Measurements from ENCODE around the gene ZCCHC9.
"Not testable (repeated sequence)": the region's sequence is repeated elsewhere in the genome, so short reads cannot be mapped to it uniquely, and the experiment has no call there.

The ZCCHC9 gene, protein sequence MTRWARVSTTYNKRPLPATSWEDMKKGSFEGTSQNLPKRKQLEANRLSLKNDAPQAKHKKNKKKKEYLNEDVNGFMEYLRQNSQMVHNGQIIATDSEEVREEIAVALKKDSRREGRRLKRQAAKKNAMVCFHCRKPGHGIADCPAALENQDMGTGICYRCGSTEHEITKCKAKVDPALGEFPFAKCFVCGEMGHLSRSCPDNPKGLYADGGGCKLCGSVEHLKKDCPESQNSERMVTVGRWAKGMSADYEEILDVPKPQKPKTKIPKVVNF

DNA sequence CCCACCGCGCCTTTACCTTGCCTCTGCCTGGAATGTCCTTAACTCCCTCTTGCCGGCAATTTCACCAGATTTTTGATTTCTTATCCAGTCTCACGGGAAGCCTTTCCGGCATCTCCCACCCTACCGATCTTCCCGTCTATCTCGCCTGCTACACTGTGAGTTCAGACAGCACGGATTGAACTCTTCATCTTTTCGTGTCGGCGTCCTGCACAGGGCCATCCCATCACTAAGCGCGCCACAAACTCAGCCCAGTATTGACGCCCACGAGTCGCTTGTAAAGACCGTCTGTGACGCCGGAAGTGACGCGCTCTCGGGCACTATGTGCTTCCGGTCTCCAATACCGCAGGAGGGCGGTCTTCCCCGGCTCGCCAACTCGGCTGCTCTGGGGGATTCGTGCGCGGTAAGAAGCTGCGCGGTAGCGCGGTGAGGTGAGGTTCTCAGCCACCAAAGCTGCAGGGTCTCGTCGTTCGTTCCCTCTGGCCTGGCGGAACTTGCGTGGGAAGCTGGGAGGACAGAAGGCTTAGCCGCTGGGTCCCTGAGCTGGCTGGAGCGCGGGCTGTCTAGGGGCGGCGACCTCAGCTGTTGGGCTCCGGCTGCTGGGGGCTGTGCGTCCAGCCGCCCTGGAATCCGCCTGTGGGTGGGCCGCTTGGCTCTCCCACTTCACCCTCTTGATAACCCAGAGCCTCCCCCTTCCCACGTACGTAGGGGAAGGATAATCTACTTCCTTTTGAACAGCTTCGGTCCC is at the start of gene ZCCHC9:
Gene ZCCHC9 (plus strand): TSS at position 317 of the 745 bp plus-strand sequence. CDS start 3,171 bp downstream, outside the sequence.
- Histone ChIP-seq H3K36me3 (ENCODE audit: control insufficient read depth in 1 of 2, insufficient read depth in 2 of 2, low read length in 2 of 2) (peaks cover 0 to 7% of the 10 kb centered on the region in 2 donors), H3K4me3 (ENCODE audit: low read depth in 1 of 2, low read length in 2 of 2) (peak within 1 kb of the TSS; percentile 89 to 91), H3K4me1 (ENCODE audit: control insufficient read depth in 1 of 2, insufficient read depth in 2 of 2, low read length in 2 of 2) (peaks cover 6 to 13% of the 10 kb centered on the region in 2 donors), H3K27me3 (ENCODE audit: low read depth, low read length) (no peaks in the 10 kb centered on the region), H3K27ac (ENCODE audit: low read length) (peak within 1 kb of the TSS; percentile 84), H3K9me3 (ENCODE audit: control insufficient read depth in 1 of 2, low read length in 2 of 2) (no peaks in the 10 kb centered on the region)

DNA sequence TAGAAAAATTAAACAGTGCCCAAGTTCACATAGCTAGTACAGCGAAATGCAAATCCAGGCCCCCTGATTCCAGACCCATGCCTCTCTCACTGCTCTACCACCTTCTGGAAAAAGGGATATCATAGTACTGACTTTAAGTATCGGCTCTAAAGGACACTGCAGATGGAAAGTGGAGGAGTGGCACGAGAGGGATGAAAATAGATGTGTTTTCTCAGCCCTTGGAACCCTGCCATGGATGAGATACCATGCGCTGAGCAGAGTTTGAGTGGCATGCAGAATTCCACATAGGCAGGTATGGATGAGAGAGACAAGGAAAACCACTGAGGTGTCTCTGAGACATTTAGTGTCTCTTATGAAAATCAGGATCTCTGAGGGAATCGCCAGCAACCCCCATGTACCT is 49.5 kb upstream of the ZCCHC9 start:
- Histone ChIP-seq H3K4me3 (ENCODE audit: low read depth in 1 of 2, low read length in 2 of 2) (no peak overlapping the region), H3K36me3 (ENCODE audit: control insufficient read depth in 1 of 2, insufficient read depth in 2 of 2, low read length in 2 of 2) (peaks cover 0 to 15% of the 10 kb centered on the region in 2 donors)

DNA sequence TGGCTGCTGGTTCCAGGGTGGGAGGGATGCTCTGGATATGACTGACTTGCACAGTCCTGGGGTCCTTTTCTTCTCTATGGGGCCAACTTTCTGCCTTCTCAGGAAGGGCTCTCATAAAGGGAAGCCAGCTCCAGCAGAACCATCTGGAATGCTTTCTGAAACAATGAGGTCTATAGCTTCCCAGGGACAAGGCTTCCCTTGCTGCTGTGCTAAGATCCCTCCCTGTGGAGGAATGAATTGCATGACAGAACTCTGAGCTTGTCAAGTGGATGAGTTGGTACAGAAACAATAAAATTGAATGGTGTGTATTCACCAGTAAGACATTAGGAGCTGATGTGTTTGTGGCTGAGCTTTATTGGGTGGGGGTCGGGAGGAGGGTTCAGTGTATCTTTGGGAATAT is 48.5 kb upstream of the ZCCHC9 start:
- H3K27ac ChIP-seq (ENCODE audit: low read length), result no peak overlapping the region
- H3K36me3 ChIP-seq (ENCODE audit: control insufficient read depth in 1 of 2, insufficient read depth in 2 of 2, low read length in 2 of 2), result peaks cover 0 to 15% of the 10 kb centered on the region in 2 donors
- H3K27me3 ChIP-seq (ENCODE audit: low read depth, low read length), result no peaks in the 10 kb centered on the region
- no peaks in the 10 kb centered on the region for H3K9me3 ChIP-seq (ENCODE audit: control insufficient read depth in 1 of 2, low read length in 2 of 2)
- no peak overlapping the region for H3K4me3 ChIP-seq (ENCODE audit: low read depth in 1 of 2, low read length in 2 of 2)
- H3K4me1 ChIP-seq (ENCODE audit: control insufficient read depth in 1 of 2, insufficient read depth in 2 of 2, low read length in 2 of 2), result peaks cover 0 to 6% of the 10 kb centered on the region in 2 donors

More for the DNA sequence above, 49.5 kb upstream of the ZCCHC9 start:
- no peaks in the 10 kb centered on the region for H3K27me3 ChIP-seq (ENCODE audit: low read depth, low read length)
- H3K27ac ChIP-seq (ENCODE audit: low read length), result no peak overlapping the region
- peaks cover 0 to 6% of the 10 kb centered on the region in 2 donors for H3K4me1 ChIP-seq (ENCODE audit: control insufficient read depth in 1 of 2, insufficient read depth in 2 of 2, low read length in 2 of 2)
- no peaks in the 10 kb centered on the region for H3K9me3 ChIP-seq (ENCODE audit: control insufficient read depth in 1 of 2, low read length in 2 of 2)

DNA sequence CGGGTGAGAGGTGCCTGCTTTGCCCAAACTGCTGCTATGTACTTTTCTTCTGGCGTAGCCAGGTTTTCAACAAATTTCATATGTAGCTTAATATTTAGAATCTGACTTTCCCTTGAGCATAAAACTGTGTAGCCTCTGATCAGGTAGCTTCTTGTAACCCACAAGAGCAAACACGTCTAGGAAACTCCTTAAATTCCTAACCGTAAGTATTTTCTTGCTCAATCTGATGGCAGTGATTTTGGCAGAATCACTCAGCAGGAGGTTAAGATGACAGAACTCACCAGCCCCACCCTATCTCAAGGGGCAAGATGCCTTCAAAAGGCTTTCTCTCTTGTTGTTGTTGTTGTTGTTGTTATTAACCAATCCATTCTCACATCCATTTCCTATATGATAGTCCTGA is 47.5 kb upstream of the ZCCHC9 start:
- no peaks in the 10 kb centered on the region for H3K27me3 ChIP-seq (ENCODE audit: low read depth, low read length)
- H3K36me3 ChIP-seq (ENCODE audit: control insufficient read depth in 1 of 2, insufficient read depth in 2 of 2, low read length in 2 of 2), result peaks cover 0 to 15% of the 10 kb centered on the region in 2 donors
- H3K4me3 ChIP-seq (ENCODE audit: low read depth in 1 of 2, low read length in 2 of 2), result no peak overlapping the region
- no peak overlapping the region for H3K27ac ChIP-seq (ENCODE audit: low read length)
- no peaks in the 10 kb centered on the region for H3K4me1 ChIP-seq (ENCODE audit: control insufficient read depth in 1 of 2, insufficient read depth in 2 of 2, low read length in 2 of 2)
- no peaks in the 10 kb centered on the region for H3K9me3 ChIP-seq (ENCODE audit: control insufficient read depth in 1 of 2, low read length in 2 of 2)

DNA sequence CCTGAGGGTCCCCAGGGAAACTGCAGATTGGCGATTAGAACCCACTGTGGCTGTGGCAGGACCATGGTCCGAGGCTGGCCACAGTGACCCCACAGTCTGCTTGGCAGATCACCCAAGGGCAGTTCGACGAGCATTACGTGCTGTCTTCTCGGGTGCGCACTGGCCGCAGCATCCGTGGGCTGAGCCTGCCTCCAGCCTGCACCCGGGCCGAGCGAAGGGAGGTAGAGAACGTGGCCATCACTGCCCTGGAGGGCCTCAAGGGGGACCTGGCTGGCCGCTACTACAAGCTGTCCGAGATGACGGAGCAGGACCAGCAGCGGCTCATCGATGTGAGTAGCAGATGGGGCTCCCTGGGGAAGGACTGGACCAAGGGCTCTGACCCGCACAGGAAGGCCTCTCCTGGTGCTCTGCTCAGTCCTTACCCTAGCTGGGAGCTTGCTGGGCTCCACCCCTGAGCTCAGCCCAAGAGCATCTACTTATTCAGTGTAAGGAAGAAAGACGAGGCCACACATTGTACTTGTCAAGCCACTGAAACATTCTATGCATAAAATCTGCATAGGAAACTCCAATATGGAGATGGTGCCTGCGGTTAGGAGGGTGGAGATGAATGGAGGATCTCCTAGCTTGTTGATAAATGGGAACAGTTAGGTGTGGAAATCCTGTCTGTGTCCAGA is 46.4 kb upstream of the ZCCHC9 start:
- no peak overlapping the region for H3K27ac ChIP-seq (ENCODE audit: low read length)
- no peaks in the 10 kb centered on the region for H3K27me3 ChIP-seq (ENCODE audit: low read depth, low read length)
- H3K4me3 ChIP-seq (ENCODE audit: low read depth in 1 of 2, low read length in 2 of 2), result no peak overlapping the region
- H3K4me1 ChIP-seq (ENCODE audit: control insufficient read depth in 1 of 2, insufficient read depth in 2 of 2, low read length in 2 of 2), result no peaks in the 10 kb centered on the region
- H3K9me3 ChIP-seq (ENCODE audit: control insufficient read depth in 1 of 2, low read length in 2 of 2), result no peaks in the 10 kb centered on the region
- peaks cover 0 to 21% of the 10 kb centered on the region in 2 donors for H3K36me3 ChIP-seq (ENCODE audit: control insufficient read depth in 1 of 2, insufficient read depth in 2 of 2, low read length in 2 of 2)

DNA sequence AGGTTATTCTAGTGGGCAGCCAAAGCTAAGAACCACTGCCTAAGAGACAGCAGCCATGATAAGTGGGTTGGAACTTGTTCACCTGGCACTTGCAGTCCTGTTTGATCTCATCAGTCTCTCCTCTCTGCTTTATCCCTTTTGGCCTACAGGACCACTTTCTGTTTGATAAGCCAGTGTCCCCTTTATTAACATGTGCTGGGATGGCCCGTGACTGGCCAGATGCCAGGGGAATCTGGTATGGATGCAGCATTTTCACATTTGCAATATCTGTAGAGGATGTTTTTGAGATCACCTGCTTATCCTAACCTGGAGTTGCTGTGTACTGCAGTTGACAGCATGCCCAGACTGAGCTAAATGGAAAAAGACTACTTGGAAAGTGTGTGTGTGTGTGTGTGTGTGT is 44.6 kb upstream of the ZCCHC9 start:
- H3K27ac ChIP-seq (ENCODE audit: low read length), result no peak overlapping the region
- no peaks in the 10 kb centered on the region for H3K27me3 ChIP-seq (ENCODE audit: low read depth, low read length)
- H3K4me1 ChIP-seq (ENCODE audit: control insufficient read depth in 1 of 2, insufficient read depth in 2 of 2, low read length in 2 of 2), result no peaks in the 10 kb centered on the region
- peaks cover 0 to 21% of the 10 kb centered on the region in 2 donors for H3K36me3 ChIP-seq (ENCODE audit: control insufficient read depth in 1 of 2, insufficient read depth in 2 of 2, low read length in 2 of 2)
- no peak overlapping the region for H3K4me3 ChIP-seq (ENCODE audit: low read depth in 1 of 2, low read length in 2 of 2)
- no peaks in the 10 kb centered on the region for H3K9me3 ChIP-seq (ENCODE audit: control insufficient read depth in 1 of 2, low read length in 2 of 2)

DNA sequence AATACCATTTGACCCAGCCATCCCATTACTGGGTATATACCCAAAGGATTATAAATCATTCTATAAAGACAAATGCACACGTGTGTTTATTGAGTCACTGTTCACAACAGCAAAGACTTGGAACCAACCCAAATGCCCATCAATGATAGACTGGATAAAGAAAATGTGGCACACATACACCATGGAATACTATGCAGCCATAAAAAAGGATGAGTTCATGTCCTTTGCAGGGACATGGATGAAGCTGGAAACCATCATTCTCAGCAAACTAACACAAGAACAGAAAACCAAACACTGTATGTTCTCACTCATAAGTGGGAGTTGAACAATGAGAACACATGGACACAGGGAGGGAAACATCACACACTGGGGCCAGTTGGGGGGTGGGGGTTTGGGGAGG is 38.6 kb upstream of the ZCCHC9 start:
- H3K9me3 ChIP-seq (ENCODE audit: control insufficient read depth in 1 of 2, low read length in 2 of 2); H3K27me3 ChIP-seq (ENCODE audit: low read depth, low read length); H3K4me1 ChIP-seq (ENCODE audit: control insufficient read depth in 1 of 2, insufficient read depth in 2 of 2, low read length in 2 of 2); H3K4me3 ChIP-seq (ENCODE audit: low read depth in 1 of 2, low read length in 2 of 2); H3K27ac ChIP-seq (ENCODE audit: low read length): not testable (repeated sequence)
- peaks cover 0 to 15% of the 10 kb centered on the region in 2 donors for H3K36me3 ChIP-seq (ENCODE audit: control insufficient read depth in 1 of 2, insufficient read depth in 2 of 2, low read length in 2 of 2)

DNA sequence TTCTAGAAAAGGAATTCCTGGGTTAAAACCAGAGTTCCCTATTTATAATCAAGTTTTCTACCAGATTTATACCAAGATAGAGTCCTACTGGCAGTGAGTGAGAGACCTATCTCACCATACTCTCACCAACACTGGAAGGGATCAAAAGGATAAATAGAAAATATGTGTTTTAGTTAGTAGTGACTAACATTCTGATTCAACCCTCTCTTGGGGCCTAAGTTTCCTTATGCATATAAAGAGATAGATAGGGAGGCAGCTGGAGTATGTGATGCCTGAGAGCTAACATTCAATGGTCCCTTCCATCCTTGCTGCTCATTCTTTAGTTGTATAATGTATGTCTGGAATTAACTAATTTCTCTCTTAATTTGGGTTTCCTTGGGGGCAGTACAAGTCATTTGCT is 36.3 kb upstream of the ZCCHC9 start:
- no peaks in the 10 kb centered on the region for H3K27me3 ChIP-seq (ENCODE audit: low read depth, low read length)
- H3K36me3 ChIP-seq (ENCODE audit: control insufficient read depth in 1 of 2, insufficient read depth in 2 of 2, low read length in 2 of 2), result peaks cover 0 to 9% of the 10 kb centered on the region in 2 donors
- H3K4me3 ChIP-seq (ENCODE audit: low read depth in 1 of 2, low read length in 2 of 2), result no peak overlapping the region
- H3K4me1 ChIP-seq (ENCODE audit: control insufficient read depth in 1 of 2, insufficient read depth in 2 of 2, low read length in 2 of 2), result no peaks in the 10 kb centered on the region
- H3K9me3 ChIP-seq (ENCODE audit: control insufficient read depth in 1 of 2, low read length in 2 of 2), result no peaks in the 10 kb centered on the region
- H3K27ac ChIP-seq (ENCODE audit: low read length), result no peak overlapping the region

DNA sequence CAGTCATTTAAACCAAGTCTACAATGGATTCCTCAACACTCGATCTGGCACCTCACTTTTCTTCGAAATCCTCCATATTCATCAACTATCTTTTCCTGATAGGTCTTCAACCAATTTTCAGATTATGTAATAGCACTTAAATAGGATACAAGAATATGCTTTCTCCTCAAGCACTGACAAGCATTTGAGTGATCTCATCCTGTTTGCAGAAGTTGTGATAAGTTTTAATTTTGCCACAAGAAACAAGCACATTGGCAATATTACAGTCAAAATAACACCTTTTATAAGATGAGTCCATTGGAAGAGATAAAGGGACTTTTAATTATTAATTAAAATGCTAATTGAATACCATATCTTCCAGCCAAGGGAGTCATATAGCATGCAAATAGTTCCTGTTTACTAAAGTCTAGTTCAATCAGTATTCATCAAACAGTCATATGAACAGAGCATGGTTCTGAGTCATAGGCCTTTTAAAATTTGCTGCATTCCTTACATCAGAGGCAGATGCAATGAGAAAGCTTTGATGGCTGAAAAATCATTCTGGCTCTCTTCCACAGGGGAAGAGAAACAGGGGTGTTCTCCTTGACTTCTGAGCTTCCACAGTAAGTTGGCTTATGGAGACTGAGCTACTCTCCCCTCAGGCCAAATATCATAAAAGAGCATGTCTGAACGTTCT is 32.7 kb upstream of the ZCCHC9 start:
- Histone ChIP-seq H3K9me3 (ENCODE audit: control insufficient read depth in 1 of 2, low read length in 2 of 2) (no peaks in the 10 kb centered on the region), H3K27ac (ENCODE audit: low read length) (no peak overlapping the region), H3K4me1 (ENCODE audit: control insufficient read depth in 1 of 2, insufficient read depth in 2 of 2, low read length in 2 of 2) (no peaks in the 10 kb centered on the region), H3K36me3 (ENCODE audit: control insufficient read depth in 1 of 2, insufficient read depth in 2 of 2, low read length in 2 of 2) (peaks cover 0 to 5% of the 10 kb centered on the region in 2 donors), H3K27me3 (ENCODE audit: low read depth, low read length) (no peaks in the 10 kb centered on the region), H3K4me3 (ENCODE audit: low read depth in 1 of 2, low read length in 2 of 2) (no peak overlapping the region)

DNA sequence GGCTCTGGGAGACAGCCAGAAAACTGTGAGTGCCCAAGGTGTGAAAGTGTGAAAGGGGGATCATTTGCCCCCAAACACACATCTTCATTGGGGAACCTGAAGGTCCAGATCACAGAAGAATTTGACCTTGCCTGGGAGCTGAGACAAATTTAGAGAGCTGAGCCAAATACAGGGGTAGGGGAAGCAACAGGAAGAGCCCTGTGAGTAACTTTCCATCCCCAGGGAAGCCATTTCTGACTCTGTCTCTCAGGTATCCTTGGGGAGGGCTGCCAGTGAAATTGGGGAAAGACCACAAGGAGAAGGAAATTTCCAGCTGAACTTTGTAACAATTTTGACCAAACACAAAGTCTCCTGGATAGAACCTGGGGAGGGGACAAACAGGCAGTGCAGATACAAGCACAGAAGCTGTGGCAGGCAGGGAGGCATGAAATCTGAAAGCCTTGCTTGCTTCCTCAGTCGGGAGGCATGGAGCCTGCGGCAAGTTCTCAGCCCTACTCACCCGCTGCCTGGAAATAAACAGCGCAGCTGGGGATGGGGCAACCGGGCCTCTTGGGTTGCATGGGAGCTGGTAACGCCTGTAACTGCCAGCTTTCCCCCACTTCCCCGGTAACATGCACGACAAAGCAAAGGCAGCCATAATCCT is 31.5 kb upstream of the ZCCHC9 start:
- H3K36me3 ChIP-seq (ENCODE audit: control insufficient read depth in 1 of 2, insufficient read depth in 2 of 2, low read length in 2 of 2), result no peaks in the 10 kb centered on the region

More for the DNA sequence above, 31.5 kb upstream of the ZCCHC9 start:
- Histone ChIP-seq H3K4me1 (ENCODE audit: control insufficient read depth in 1 of 2, insufficient read depth in 2 of 2, low read length in 2 of 2) (no peaks in the 10 kb centered on the region), H3K27ac (ENCODE audit: low read length) (no peak overlapping the region), H3K27me3 (ENCODE audit: low read depth, low read length) (no peaks in the 10 kb centered on the region), H3K4me3 (ENCODE audit: low read depth in 1 of 2, low read length in 2 of 2) (no peak overlapping the region), H3K9me3 (ENCODE audit: control insufficient read depth in 1 of 2, low read length in 2 of 2) (peaks cover 0 to 7% of the 10 kb centered on the region in 2 donors)
